ENCODE measurements around the gene DBN1.

DNA sequence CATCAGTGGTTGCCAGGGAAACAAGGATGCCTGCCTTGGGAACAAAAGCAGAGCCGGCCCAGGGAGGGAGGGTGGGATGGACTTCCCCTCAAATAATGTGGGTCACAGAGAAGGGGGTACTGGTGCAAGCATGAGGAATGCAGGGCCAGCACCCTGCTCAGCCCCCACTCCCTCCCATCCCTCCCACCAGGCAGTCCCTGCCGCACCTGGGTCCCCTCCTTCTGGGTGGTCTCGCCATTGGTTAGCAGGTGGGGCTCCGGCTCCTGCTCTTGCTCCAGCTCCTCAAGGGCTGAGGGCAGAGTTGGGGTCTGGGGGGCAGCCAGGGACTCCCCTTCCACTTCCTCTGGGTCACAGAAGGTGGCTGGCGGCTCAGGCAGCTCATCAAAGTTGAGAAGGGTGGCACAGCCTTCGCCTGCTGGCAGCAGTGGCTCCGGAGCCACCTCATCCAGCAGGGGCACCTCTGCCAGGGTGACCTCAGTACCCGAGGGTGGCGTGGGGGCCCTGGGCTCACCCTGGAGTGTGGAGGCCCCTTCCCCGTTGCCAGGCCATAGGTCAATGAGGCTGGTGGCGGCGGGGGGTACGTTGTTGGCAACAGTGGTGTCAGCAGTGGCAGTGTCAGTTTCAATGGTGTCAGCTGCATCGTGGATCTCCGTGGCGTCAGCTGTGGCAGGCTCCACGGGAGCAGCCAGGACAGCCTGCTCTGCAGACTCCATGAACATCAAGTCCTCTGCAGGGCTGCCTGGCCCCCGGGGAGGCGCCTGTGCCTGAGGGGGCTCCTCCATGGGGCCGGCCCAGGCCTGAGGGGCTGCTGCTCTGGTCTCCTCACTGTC lies 15.4 kb downstream of the DBN1 start:
- TF ChIP-seq, protein P1, sequence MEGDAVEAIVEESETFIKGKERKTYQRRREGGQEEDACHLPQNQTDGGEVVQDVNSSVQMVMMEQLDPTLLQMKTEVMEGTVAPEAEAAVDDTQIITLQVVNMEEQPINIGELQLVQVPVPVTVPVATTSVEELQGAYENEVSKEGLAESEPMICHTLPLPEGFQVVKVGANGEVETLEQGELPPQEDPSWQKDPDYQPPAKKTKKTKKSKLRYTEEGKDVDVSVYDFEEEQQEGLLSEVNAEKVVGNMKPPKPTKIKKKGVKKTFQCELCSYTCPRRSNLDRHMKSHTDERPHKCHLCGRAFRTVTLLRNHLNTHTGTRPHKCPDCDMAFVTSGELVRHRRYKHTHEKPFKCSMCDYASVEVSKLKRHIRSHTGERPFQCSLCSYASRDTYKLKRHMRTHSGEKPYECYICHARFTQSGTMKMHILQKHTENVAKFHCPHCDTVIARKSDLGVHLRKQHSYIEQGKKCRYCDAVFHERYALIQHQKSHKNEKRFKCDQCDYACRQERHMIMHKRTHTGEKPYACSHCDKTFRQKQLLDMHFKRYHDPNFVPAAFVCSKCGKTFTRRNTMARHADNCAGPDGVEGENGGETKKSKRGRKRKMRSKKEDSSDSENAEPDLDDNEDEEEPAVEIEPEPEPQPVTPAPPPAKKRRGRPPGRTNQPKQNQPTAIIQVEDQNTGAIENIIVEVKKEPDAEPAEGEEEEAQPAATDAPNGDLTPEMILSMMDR (IDR thresholded peaks at IDR 0.05; ENCODE audit: insufficient read depth, low read depth, low read length) = no peak
- TF ChIP-seq EZH2 (IDR thresholded peaks at IDR 0.05; ENCODE audit: insufficient read depth, low read length) = no peak

Data from astrocyte (in vitro differentiated cells and primary cell).